HCT116 (cell line): Measurements from ENCODE around the gene MAPK4. TPM values are rescaled to one million over a fixed set of nuclear protein-coding genes. Genes with fewer than 3 reads are reported as not detected.

Source experiments
- ATAC-seq: fragments of 200-7000 bp; cut with Tn5 transposase; 2 replicates; pipeline ENCODE4 v1.9.1; 2020; ENCODE audit warnings: mild to moderate bottlenecking, moderate library complexity
- BruUV-seq: library from RNA; stranded (reverse); fragments of 400-500 nt; replicated peaks from 2 replicates; lab custom pipeline; 2021; lab: Mats Ljungman, UMichigan
- CTCF ChIA-PET: fragments of 300-600 bp; sonication (Branson Sonifier 250); formaldehyde crosslinking; loops from one replicate; lab custom pipeline; 2021; ENCODE audit warnings: antibody characterized with exemption; lab: Charles Lee
- POLR2A ChIA-PET: fragments of 300-600, 350-600 bp; sonication (Branson Sonifier 250); formaldehyde crosslinking; loops from one replicate; lab custom pipeline; 2021; ENCODE audit warnings: antibody characterized with exemption; lab: Charles Lee
- RAD21 ChIA-PET, 2 experiments: fragments of 300-600 bp; sonication (Branson Sonifier 250); formaldehyde crosslinking; loops; one replicate each; lab custom pipeline; 2023; ENCODE audit warnings: low total read pairs in 2 of 2; ENCODE audit not compliant: uncharacterized antibody in 2 of 2, unreplicated experiment in 2 of 2, low non-redundant PET in 1 of 2; lab: Charles Lee
- DNase-seq: peaks from one replicate; pipeline ENCODE4 v3.0.0-alpha.2; 2010; ENCODE audit warnings: low read depth, low spot score
- H2AFZ ChIP-seq: fragments of 200-600 bp; shearing (Covaris generic), sonication (generic); 2 replicates; pipeline ENCODE4 v1.6.1; 2017; ENCODE audit warnings: low read depth, mixed run types, mixed read lengths, antibody characterized with exemption, low read length; ENCODE audit not compliant: poor library complexity, severe bottlenecking
- H3K27ac ChIP-seq: 2 replicates; pipeline ENCODE4 v1.5.1; 2012; ENCODE audit warnings: low read depth, low read length
- H3K27me3 ChIP-seq: fragments of 200-600 bp; sonication (generic); 2 replicates; pipeline ENCODE4 v1.6.1; 2016; ENCODE audit warnings: mixed run types, low read length, mixed read lengths; ENCODE audit not compliant: insufficient read depth
- H3K36me3 ChIP-seq, 2 experiments: fragments of 200-500 bp in 1 of 2; fragments of 200-600 bp in 1 of 2; sonication (Bioruptor generic) in 1 of 2; sonication (generic) in 1 of 2; 2 replicates each; pipeline versions ENCODE4 v1.5.1 to v1.6.1; 2014 to 2016; ENCODE audit warnings: low read length in 2 of 2, inconsistent platforms in 1 of 2, mixed read lengths in 1 of 2, mixed run types in 1 of 2; ENCODE audit not compliant: insufficient read depth in 2 of 2, control insufficient read depth in 1 of 2
- H3K4me1 ChIP-seq, 2 experiments: fragments of 200-600 bp in 1 of 2; sonication (generic) in 1 of 2; 2 replicates each; pipeline versions ENCODE4 v1.5.1 to v1.6.1; 2012 to 2017; ENCODE audit warnings: low read length in 2 of 2, inconsistent platforms in 1 of 2, mild to moderate bottlenecking in 1 of 2, mixed read lengths in 1 of 2, mixed run types in 1 of 2, moderate library complexity in 1 of 2; ENCODE audit not compliant: insufficient read depth in 2 of 2, control insufficient read depth in 1 of 2
- H3K4me2 ChIP-seq: fragments of 200-600 bp; sonication (generic); 2 replicates; pipeline ENCODE4 v1.6.1; 2017; ENCODE audit warnings: mixed run types, low read length, mixed read lengths
- H3K4me3 ChIP-seq, 2 experiments: fragments of 200-600 bp in 1 of 2; sonication (generic) in 1 of 2; replicated peaks in 1 of 2; 2 replicates each; pipeline ENCODE4 v1.5.1; 2011 to 2016; ENCODE audit warnings: low read length in 2 of 2, control low read depth in 1 of 2, low read depth in 1 of 2, mild to moderate bottlenecking in 1 of 2, mixed read lengths in 1 of 2, mixed run types in 1 of 2
- H3K79me2 ChIP-seq: fragments of 200-600 bp; sonication (generic); 2 replicates; pipeline ENCODE4 v1.6.1; 2017; ENCODE audit warnings: mild to moderate bottlenecking, mixed run types, low read length, moderate library complexity, mixed read lengths; ENCODE audit not compliant: insufficient read depth
- H3K9ac ChIP-seq: fragments of 200-600 bp; sonication (generic); 2 replicates; pipeline ENCODE4 v1.6.1; 2016; ENCODE audit warnings: low read length, mixed read lengths
- H3K9me2 ChIP-seq: fragments of 200-600 bp; sonication (generic), shearing (Covaris generic); 2 replicates; pipeline ENCODE4 v1.6.1; 2017; ENCODE audit warnings: mixed run types, mild to moderate bottlenecking, moderate library complexity; ENCODE audit not compliant: insufficient read depth
- H3K9me3 ChIP-seq, 2 experiments: fragments of 200-500 bp in 1 of 2; fragments of 200-600 bp in 1 of 2; sonication (Bioruptor generic) in 1 of 2; sonication (generic) in 1 of 2; 2 replicates each; pipeline ENCODE4 v1.6.1; 2014 to 2017; ENCODE audit warnings: low read length in 2 of 2, mixed read lengths in 2 of 2, inconsistent platforms in 1 of 2, low read depth in 1 of 2, mild to moderate bottlenecking in 1 of 2, mixed run types in 1 of 2, moderate library complexity in 1 of 2; ENCODE audit not compliant: control insufficient read depth in 1 of 2, insufficient read depth in 1 of 2
- H4K20me1 ChIP-seq: fragments of 200-600 bp; sonication (generic), shearing (Covaris generic); 2 replicates; pipeline ENCODE4 v1.6.1; 2017; ENCODE audit warnings: mixed run types, mild to moderate bottlenecking, moderate library complexity; ENCODE audit not compliant: insufficient read depth
- ATF3 ChIP-seq: IDR thresholded peaks from 2 replicates; pipeline ENCODE4 v1.6.1; 2012
- CTCF ChIP-seq, 3 experiments: fragments of 200-600 bp in 1 of 3; sonication (generic) in 1 of 3; IDR thresholded peaks in 2 of 3; conservative IDR thresholded peaks in 1 of 3; 2 replicates each; pipeline ENCODE4 v1.5.1; 2012 to 2017; ENCODE audit warnings: low read depth in 2 of 3, low read length in 2 of 3, antibody characterized with exemption in 1 of 3, borderline replicate concordance in 1 of 3, control low read depth in 1 of 3, mild to moderate bottlenecking in 1 of 3, mixed read lengths in 1 of 3, mixed run types in 1 of 3, moderate library complexity in 1 of 3; ENCODE audit not compliant: insufficient read depth in 1 of 3
- EGR1 ChIP-seq: IDR thresholded peaks from 2 replicates; pipeline ENCODE4 v1.6.1; 2012; ENCODE audit warnings: low read depth
- ELF1 ChIP-seq: IDR thresholded peaks from 2 replicates; pipeline ENCODE4 v1.6.1; 2012; ENCODE audit warnings: low read depth, borderline replicate concordance
- EZH2 ChIP-seq: fragments of 200-600 bp; sonication (generic); IDR thresholded peaks from 2 replicates; pipeline ENCODE4 v1.6.1; 2017; ENCODE audit warnings: antibody characterized with exemption, mixed run types
- EZH2phosphoT487 ChIP-seq: fragments of 200-600 bp; IDR thresholded peaks from 2 replicates; pipeline ENCODE4 v1.6.1; 2018; ENCODE audit warnings: antibody characterized with exemption, borderline replicate concordance
- JUND ChIP-seq: IDR thresholded peaks from 2 replicates; pipeline ENCODE4 v1.6.1; 2012
- POLR2A ChIP-seq: IDR thresholded peaks from 2 replicates; pipeline ENCODE4 v1.7.0; 2011; ENCODE audit warnings: borderline replicate concordance; ENCODE audit not compliant: insufficient read depth, insufficient read length; ENCODE audit errors: extremely low read depth
- POLR2AphosphoS5 ChIP-seq: IDR thresholded peaks from 2 replicates; pipeline ENCODE4 v1.6.1; 2011; ENCODE audit warnings: mild to moderate bottlenecking, low read depth, low read length, moderate library complexity
- RAD21 ChIP-seq: IDR thresholded peaks from 2 replicates; pipeline ENCODE4 v1.6.1; 2012; ENCODE audit warnings: low read depth, mild to moderate bottlenecking
- SIN3A ChIP-seq: IDR thresholded peaks from 2 replicates; pipeline ENCODE4 v1.6.1; 2012; ENCODE audit warnings: low read depth
- SP1 ChIP-seq: IDR thresholded peaks from 2 replicates; pipeline ENCODE4 v1.6.1; 2012; ENCODE audit warnings: low read depth
- SRF ChIP-seq: IDR thresholded peaks from 2 replicates; pipeline ENCODE4 v1.6.1; 2012; ENCODE audit warnings: low read depth
- TCF7L2 ChIP-seq: IDR thresholded peaks from 2 replicates; pipeline ENCODE4 v1.7.0; 2011; ENCODE audit warnings: borderline replicate concordance, inconsistent platforms; ENCODE audit not compliant: insufficient read depth, insufficient read length; ENCODE audit errors: extremely low read depth
- YY1 ChIP-seq: IDR thresholded peaks from 2 replicates; pipeline ENCODE4 v1.6.1; 2011; ENCODE audit warnings: low read length, low read depth, moderate library complexity, mild to moderate bottlenecking; ENCODE audit not compliant: insufficient replicate concordance; ENCODE audit errors: extremely low read depth
- intact Hi-C: fragments of 100-400 bp; cut with micrococcal nuclease; formaldehyde crosslinking; loops from 2 replicates; pipeline ENCODE4 v1.10.0; 2022
- total RNA-seq: library from RNA; stranded (reverse); gene quantifications from one replicate; pipeline ENCODE4 v1.2.1, GENCODE V29; 2021; ENCODE audit not compliant: unreplicated experiment

The MAPK4 gene
- total RNA-seq, 1 experiment from 2014 or later: 0.89 TPM

GRCh38 chr18:50704357-50704940 is 144.6 kb downstream of the MAPK4 start:
- Histone ChIP-seq H2AFZ (no peak overlapping the region), H3K36me3 (no peaks in the 10 kb centered on the region), H3K9ac (no peak overlapping the region), H4K20me1 (no peaks in the 10 kb centered on the region), H3K79me2 (no peaks in the 10 kb centered on the region), H3K9me3 (no peaks in the 10 kb centered on the region), H3K4me3 (no peak overlapping the region), H3K4me2 (no peak overlapping the region), H3K4me1 (no peaks in the 10 kb centered on the region), H3K9me2 (no peaks in the 10 kb centered on the region), H3K27me3 (no peaks in the 10 kb centered on the region), H3K27ac (no peak overlapping the region)
- intact Hi-C loops: no loop called here
- ChIA-PET CTCF (no interaction called here), POLR2A (no interaction called here), RAD21 (no interaction called here)
- no TSS peak for BruUV-seq
- ATAC-seq (no peak), DNase-seq (no peak)
- no peak for TF ChIP-seq TCF7L2
- no peak for TF ChIP-seq EGR1
- TF ChIP-seq ELF1: no peak
- no peak for TF ChIP-seq SP1
- no peak for TF ChIP-seq JUND
- no peak for TF ChIP-seq ATF3

- H3K4me2 ChIP-seq: no peak overlapping the region
- RAD21 ChIA-PET: no interaction called here
- H3K79me2 ChIP-seq: no peaks in the 10 kb centered on the region
- CTCF ChIA-PET: no interaction called here
- no peak for TF ChIP-seq CTCF (IDR thresholded peaks at IDR 0.05 in 2 of 3, conservative IDR thresholded peaks at IDR 0.05 in 1 of 3; ENCODE audit: borderline replicate concordance in 1 of 3, insufficient read depth in 1 of 3, low read depth in 2 of 3, low read length in 2 of 3)
- no peak for TF ChIP-seq SRF
- no peak for TF ChIP-seq POLR2A
- no peak for TF ChIP-seq EZH2phosphoT487
- no peak for TF ChIP-seq SIN3A
- TF ChIP-seq EGR1: no peak
- TF ChIP-seq TCF7L2: no peak
- no peak for TF ChIP-seq POLR2AphosphoS5
- TF ChIP-seq RAD21: no peak
- no peak for TF ChIP-seq JUND
- TF ChIP-seq ATF3: no peak
- TF ChIP-seq EZH2: no peak
- no peak for TF ChIP-seq SP1
- TF ChIP-seq YY1: no peak
- H3K27ac ChIP-seq: no peak overlapping the region
- H3K9me2 ChIP-seq: no peaks in the 10 kb centered on the region
- no peak overlapping the region for H2AFZ ChIP-seq
- H4K20me1 ChIP-seq: no peaks in the 10 kb centered on the region
- H3K9me3 ChIP-seq: no peaks in the 10 kb centered on the region
- no peaks in the 10 kb centered on the region for H3K36me3 ChIP-seq
- no peak overlapping the region for H3K9ac ChIP-seq
- POLR2A ChIA-PET: no interaction called here
- no peaks in the 10 kb centered on the region for H3K27me3 ChIP-seq
- DNase-seq (no peak), ATAC-seq (no peak)
- H3K4me1 ChIP-seq: no peaks in the 10 kb centered on the region
- intact Hi-C loops: no loop called here
- no TSS peak for BruUV-seq
- H3K4me3 ChIP-seq: no peak overlapping the region
These were observed 146.3 kb downstream of the MAPK4 start for GRCh38 chr18:50706199-50706598.
